ENCODE data around the gene COQ3. TPM values are rescaled to one million over a fixed set of nuclear protein-coding genes. Genes with fewer than 3 reads are reported as not detected.

The COQ3 gene, protein sequence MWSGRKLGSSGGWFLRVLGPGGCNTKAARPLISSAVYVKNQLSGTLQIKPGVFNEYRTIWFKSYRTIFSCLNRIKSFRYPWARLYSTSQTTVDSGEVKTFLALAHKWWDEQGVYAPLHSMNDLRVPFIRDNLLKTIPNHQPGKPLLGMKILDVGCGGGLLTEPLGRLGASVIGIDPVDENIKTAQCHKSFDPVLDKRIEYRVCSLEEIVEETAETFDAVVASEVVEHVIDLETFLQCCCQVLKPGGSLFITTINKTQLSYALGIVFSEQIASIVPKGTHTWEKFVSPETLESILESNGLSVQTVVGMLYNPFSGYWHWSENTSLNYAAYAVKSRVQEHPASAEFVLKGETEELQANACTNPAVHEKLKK
- total RNA-seq: 9.9 TPM

DNA sequence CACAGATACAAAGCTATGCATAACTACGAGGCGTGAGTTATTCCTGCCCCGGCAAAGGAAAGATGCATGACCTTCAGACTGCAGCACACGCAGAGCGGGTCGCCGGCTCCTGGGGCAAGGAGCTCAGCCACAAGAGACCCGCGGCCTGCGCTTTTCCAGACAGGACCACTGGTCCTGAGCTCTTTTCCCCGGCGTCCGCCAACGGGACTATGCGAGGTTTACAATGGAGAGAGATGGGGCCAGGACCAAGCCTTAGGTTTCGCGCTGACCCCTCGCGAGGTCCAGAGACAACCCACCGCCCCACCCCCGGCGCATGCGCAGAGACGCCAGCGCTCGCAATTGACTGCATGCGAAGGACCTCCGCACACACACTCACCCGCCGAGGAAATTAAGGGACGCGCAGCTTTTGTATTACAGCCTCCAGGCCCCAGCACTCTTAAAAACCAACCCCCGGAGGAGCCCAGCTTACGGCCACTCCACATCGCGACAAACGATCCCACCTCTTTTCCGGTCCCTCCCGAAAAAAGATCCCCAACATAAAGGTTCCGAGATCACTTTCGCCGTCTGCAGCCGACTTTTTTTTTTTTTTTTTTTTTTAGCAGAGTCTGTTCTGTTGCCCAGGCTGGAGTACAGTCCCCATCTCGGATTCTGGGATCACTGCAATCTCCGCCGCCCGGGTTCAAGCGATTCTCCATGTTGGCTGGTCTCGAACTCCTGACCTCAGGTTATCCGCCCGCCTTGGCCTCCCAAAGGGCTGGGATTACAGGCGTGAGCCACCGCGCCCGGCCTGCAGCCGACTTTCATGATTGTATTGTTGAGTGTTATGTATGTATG is at the start of gene COQ3:
Gene COQ3 (minus strand): TSS at position 498 of the 834 bp plus-strand sequence. CDS start 16 bp downstream, at position 482.

DNA sequence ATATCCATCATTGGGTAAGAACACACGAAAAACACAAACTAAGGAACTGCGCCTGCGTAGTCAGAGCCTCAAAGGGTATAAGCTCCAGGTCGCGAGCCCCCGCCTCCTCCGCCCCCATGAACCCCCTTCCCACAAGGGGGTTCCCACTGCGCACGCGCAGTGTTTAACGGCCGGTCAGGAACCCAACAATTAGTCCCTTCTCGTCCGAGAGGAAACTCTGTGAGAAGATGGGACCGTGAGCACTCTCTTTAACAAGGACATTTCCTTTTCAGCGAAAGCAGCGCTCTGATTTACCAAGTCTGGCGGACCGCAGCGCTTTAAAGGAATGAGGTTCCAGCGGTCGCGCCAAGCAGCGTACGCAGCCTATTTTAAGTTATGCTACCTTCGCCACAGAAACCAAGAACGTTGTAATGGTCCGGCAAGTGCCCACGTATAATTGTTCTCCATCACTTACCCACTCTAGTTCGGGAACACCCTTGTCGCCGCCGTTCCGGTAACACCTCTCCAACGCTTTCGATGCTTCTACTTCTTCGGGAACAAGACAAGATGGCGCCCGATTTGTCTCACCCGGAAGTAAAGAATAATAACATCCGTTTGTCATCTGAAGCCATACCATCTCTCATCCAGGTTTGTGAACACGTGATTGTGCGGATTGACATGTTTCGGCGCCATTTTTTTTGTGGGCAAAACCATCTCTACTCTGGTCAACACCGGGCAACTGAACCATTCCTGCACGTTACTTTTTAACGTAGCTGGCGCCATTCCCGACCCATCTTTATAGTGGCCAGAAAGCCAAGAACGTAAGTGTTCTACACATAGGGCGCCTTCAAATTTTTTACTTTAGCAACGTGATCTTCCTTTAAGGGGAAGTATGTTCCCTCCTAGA is 31.0 kb upstream of the COQ3 start, which contains the start of gene PNISR:
Gene PNISR (minus strand): TSS at position 548 of the 886 bp plus-strand sequence. CDS start 10,649 bp downstream, outside the sequence.

DNA sequence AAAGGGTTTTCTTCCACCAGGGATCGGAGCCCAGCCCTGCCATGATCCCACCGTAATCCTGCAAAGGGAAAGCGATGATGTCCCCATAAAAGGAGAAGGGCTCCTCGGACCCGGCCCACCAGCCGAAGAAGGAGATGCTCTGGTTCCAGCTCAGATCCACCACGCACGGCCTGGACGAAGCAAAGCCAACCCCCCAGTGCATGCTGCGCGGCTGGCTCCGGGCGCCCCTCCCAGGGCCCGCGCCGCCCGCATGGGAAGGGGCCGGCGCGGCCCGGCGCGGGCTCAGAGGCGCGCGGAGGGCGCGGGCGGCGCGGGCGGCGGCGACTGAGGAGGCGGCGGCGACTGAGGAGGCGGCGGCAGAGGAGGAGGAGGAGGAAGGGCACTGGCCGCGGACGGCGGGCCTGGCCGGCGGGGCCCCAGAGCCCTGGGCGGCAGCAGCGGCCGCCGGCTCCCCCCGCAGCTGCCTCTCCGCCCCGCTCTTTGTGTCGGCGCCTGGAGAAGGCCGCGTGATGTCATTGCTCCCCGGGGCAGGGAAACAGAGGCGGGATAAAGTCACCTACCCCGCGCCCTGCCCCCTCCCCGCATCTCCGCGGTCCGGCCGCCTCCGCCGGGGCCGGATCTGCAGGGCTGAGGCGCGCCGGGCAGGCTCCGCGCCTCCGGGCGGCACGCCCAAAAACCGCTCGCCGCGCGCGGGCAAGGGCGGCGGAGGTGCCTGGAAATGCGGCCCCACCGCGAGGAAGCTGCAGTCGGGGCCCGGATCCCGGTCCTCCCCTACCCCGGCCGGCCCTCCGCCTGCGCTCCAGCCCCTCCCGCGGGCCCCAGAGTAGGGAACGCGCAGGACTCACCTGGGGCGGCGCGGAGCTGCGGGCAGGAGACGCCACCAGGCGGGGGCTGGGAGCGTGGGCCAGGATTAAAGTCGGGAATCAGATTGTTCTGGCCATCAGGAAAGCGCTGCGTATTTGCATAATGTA is 44.5 kb downstream of the COQ3 start, which contains the start of gene FAXC:
Gene FAXC (minus strand): TSS at position 504 of the 971 bp plus-strand sequence. CDS start 302 bp downstream, at position 202.

Other genes with a start within 250 kb of the COQ3 start
- 44.8 TPM for gene FAXC, start 44.5 kb downstream of the COQ3 start, total RNA-seq
- gene PNISR, start 31.1 kb upstream of the COQ3 start, total RNA-seq: 130 TPM
- gene USP45, start 121.2 kb upstream of the COQ3 start, total RNA-seq: 43.8 TPM
- gene CCNC, start 174.5 kb upstream of the COQ3 start, total RNA-seq: 87.0 TPM
- gene PRDM13, start 212.6 kb upstream of the COQ3 start, total RNA-seq: 0.46 TPM